K562 (cell line): ENCODE measurements around the gene HGS. TPM values are rescaled to one million over a fixed set of nuclear protein-coding genes. Genes with fewer than 3 reads are reported as not detected.
A peak's percentile ranks its signal among the peaks of the same experiment; 100 is the strongest.

Source experiments
- ATAC-seq: fragments of 200-7000 bp; cut with Tn5 transposase; 3 replicates; pipeline ENCODE4 v1.9.1; 2020; ENCODE audit warnings: moderate library complexity
- BruUV-seq: library from RNA; stranded (reverse); fragments of 400-500 nt; replicated peaks from 2 replicates; lab custom pipeline; 2021; lab: Mats Ljungman, UMichigan
- CTCF ChIA-PET: fragments of 300-600 bp; formaldehyde crosslinking; extraction: SDS; loops from one replicate; lab custom pipeline; 2021; ENCODE audit warnings: low intra/inter-chr PET ratio; lab: Yijun Ruan, JAX
- POLR2A ChIA-PET: fragments of 300-600, 350-650 bp; sonication (Branson Sonifier 250); formaldehyde crosslinking; extraction: SDS; loops from one replicate; lab custom pipeline; 2021; ENCODE audit warnings: antibody characterized with exemption, inconsistent platforms; lab: Yijun Ruan, JAX
- DNase-seq, 4 experiments: peaks; one replicate each; pipeline versions ENCODE4 v3.0.0 to v3.0.0-alpha.2; 2011 to 2018; ENCODE audit warnings: low spot score in 3 of 4, mixed read lengths in 3 of 4; ENCODE audit errors: extremely low read depth in 1 of 4
- FAIRE-seq: peaks from 2 replicates; lab custom pipeline; 2011; peaks lifted over from hg19 to GRCh38; lab: Jason Lieb, UNC
- H2AFZ ChIP-seq: 2 replicates; pipeline ENCODE4 v1.6.0; 2011; ENCODE audit warnings: low read depth, low read length, control low read depth, inconsistent platforms
- H3K27ac ChIP-seq: fragments of 200-600 bp; 3 replicates; pipeline ENCODE4 v1.8.0; 2011; ENCODE audit warnings: low read depth, mild to moderate bottlenecking, control low read depth, inconsistent platforms, low read length, moderate library complexity, mixed read lengths; ENCODE audit errors: extremely low read depth
- H3K27me3 ChIP-seq, 2 experiments: fragments of 300-600 bp in 1 of 2; 2 replicates in 1 of 2; 3 replicates in 1 of 2; pipeline versions ENCODE4 v1.6.0 to v1.8.0; 2011; ENCODE audit warnings: inconsistent platforms in 2 of 2, low read length in 2 of 2, mild to moderate bottlenecking in 1 of 2, mixed read lengths in 1 of 2, moderate library complexity in 1 of 2; ENCODE audit not compliant: control insufficient read depth in 2 of 2, insufficient read depth in 2 of 2
- H3K36me3 ChIP-seq: fragments of 300-600 bp; 3 replicates; pipeline ENCODE4 v1.8.0; 2011; ENCODE audit warnings: mild to moderate bottlenecking, low read length, inconsistent platforms; ENCODE audit not compliant: control insufficient read depth, insufficient read depth
- H3K4me1 ChIP-seq, 2 experiments: fragments of 200-600 bp in 1 of 2; replicated peaks in 1 of 2; 2 replicates in 1 of 2; 3 replicates in 1 of 2; pipeline versions ENCODE4 v1.5.1 to v1.8.0; 2011; ENCODE audit warnings: inconsistent platforms in 2 of 2, low read length in 2 of 2, mild to moderate bottlenecking in 1 of 2, mixed read lengths in 1 of 2, moderate library complexity in 1 of 2; ENCODE audit not compliant: control insufficient read depth in 2 of 2, insufficient read depth in 2 of 2
- H3K4me2 ChIP-seq: 2 replicates; pipeline ENCODE4 v1.6.1; 2011; ENCODE audit warnings: low read length, control low read depth, inconsistent platforms, mixed read lengths; ENCODE audit not compliant: insufficient read depth
- H3K4me3 ChIP-seq: fragments of 200-600 bp; sonication (generic), shearing (Covaris generic); 2 replicates; pipeline ENCODE4 v1.5.1; 2016; ENCODE audit warnings: control low read depth, inconsistent platforms
- H3K79me2 ChIP-seq: fragments of 200-600 bp; 3 replicates; pipeline ENCODE4 v1.8.0; 2011; ENCODE audit warnings: low read length, inconsistent platforms; ENCODE audit not compliant: control insufficient read depth, insufficient read depth
- H3K9ac ChIP-seq, 2 experiments: 2 replicates each; pipeline versions ENCODE4 v1.6.0 to v1.6.1; 2011; ENCODE audit warnings: low read depth in 2 of 2, low read length in 2 of 2, control low read depth in 1 of 2, inconsistent platforms in 1 of 2, mild to moderate bottlenecking in 1 of 2, mixed read lengths in 1 of 2; ENCODE audit not compliant: insufficient read depth in 1 of 2
- H3K9me1 ChIP-seq: one replicate; pipeline ENCODE4 v1.6.0; 2011; ENCODE audit warnings: inconsistent platforms, mild to moderate bottlenecking, low read length, moderate library complexity; ENCODE audit not compliant: control insufficient read depth, insufficient read depth
- H3K9me3 ChIP-seq: replicated peaks from 2 replicates; pipeline ENCODE4 v1.5.1; 2011; ENCODE audit warnings: low read depth, low read length, inconsistent platforms; ENCODE audit not compliant: control insufficient read depth, insufficient read depth
- H4K20me1 ChIP-seq: replicated peaks from 2 replicates; pipeline ENCODE4 v1.6.1; 2011; ENCODE audit warnings: low read length, inconsistent platforms, mixed read lengths; ENCODE audit not compliant: control insufficient read depth, insufficient read depth
- ARNT ChIP-seq, 2 experiments: fragments of 450-650 bp; IDR thresholded peaks; 2 replicates each; pipeline ENCODE4 v1.6.1; 2016; ENCODE audit warnings: mild to moderate bottlenecking in 1 of 2
- ATF6 ChIP-seq: sonication (generic); formaldehyde crosslinking; IDR thresholded peaks from 2 replicates; pipeline ENCODE4 v1.4.0; 2020; ENCODE audit warnings: mild to moderate bottlenecking, missing genetic modification reagents
- CREB1 ChIP-seq, 2 experiments: sonication (generic) in 1 of 2; formaldehyde crosslinking in 1 of 2; IDR thresholded peaks; 2 replicates each; pipeline versions ENCODE4 v1.6.1 to v1.8.0; 2012 to 2022; ENCODE audit warnings: inconsistent platforms in 1 of 2, mild to moderate bottlenecking in 1 of 2, missing genetic modification reagents in 1 of 2, moderate library complexity in 1 of 2
- ETS1 ChIP-seq: conservative IDR thresholded peaks from 2 replicates; pipeline ENCODE4 v1.6.1; 2011; ENCODE audit warnings: low read depth, mild to moderate bottlenecking, low read length; ENCODE audit not compliant: control insufficient read depth
- GTF2A2 ChIP-seq: IDR thresholded peaks from 2 replicates; pipeline ENCODE4 v1.6.1; 2016; ENCODE audit warnings: mild to moderate bottlenecking, missing genetic modification characterization, missing compliant biosample characterization
- GTF2E2 ChIP-seq: fragments of 200-800 bp; sonication (Bioruptor generic); IDR thresholded peaks from 2 replicates; pipeline ENCODE4 v1.6.1; 2016; ENCODE audit warnings: missing genetic modification characterization, missing compliant biosample characterization
- NCOA6 ChIP-seq: fragments of 450-650 bp; IDR thresholded peaks from 2 replicates; pipeline ENCODE4 v1.6.1; 2017; ENCODE audit warnings: mild to moderate bottlenecking
- NUFIP1 ChIP-seq: fragments of 450-650 bp; IDR thresholded peaks from 2 replicates; pipeline ENCODE4 v1.6.1; 2018; ENCODE audit not compliant: partially characterized antibody
- SIN3A ChIP-seq, 2 experiments: fragments of 150-350 bp in 1 of 2; IDR thresholded peaks; 2 replicates each; pipeline ENCODE4 v1.6.1; 2011 to 2016; ENCODE audit warnings: borderline replicate concordance in 2 of 2, low read depth in 2 of 2, low read length in 2 of 2, mild to moderate bottlenecking in 2 of 2, moderate library complexity in 2 of 2; ENCODE audit not compliant: control insufficient read depth in 1 of 2
- SIN3B ChIP-seq: fragments of 450-650 bp; IDR thresholded peaks from 2 replicates; pipeline ENCODE4 v1.6.1; 2017; ENCODE audit warnings: low read depth, mild to moderate bottlenecking, moderate library complexity
- SREBF2 ChIP-seq: sonication (generic); formaldehyde crosslinking; IDR thresholded peaks from 2 replicates; pipeline ENCODE4 v1.4.0; 2020; ENCODE audit warnings: mild to moderate bottlenecking, missing genetic modification reagents
- TRIM25 ChIP-seq: fragments of 450-650 bp; IDR thresholded peaks from 2 replicates; pipeline ENCODE4 v1.7.0; 2016; ENCODE audit warnings: borderline replicate concordance
- ZNF184 ChIP-seq: sonication (generic); formaldehyde crosslinking; IDR thresholded peaks from 2 replicates; pipeline ENCODE4 v1.5.0; 2020; ENCODE audit warnings: missing genetic modification reagents
- ZNF217 ChIP-seq: sonication (generic); formaldehyde crosslinking; IDR thresholded peaks from 2 replicates; pipeline ENCODE4 v1.8.0; 2022; ENCODE audit warnings: mild to moderate bottlenecking, missing genetic modification reagents
- ZNF23 ChIP-seq: fragments of 250-450 bp; sonication (Bioruptor Pico); IDR thresholded peaks from 2 replicates; pipeline ENCODE4 v1.4.0; 2020; ENCODE audit warnings: mild to moderate bottlenecking
- ZNF280A ChIP-seq: fragments of 450-650 bp; IDR thresholded peaks from 2 replicates; pipeline ENCODE4 v1.6.1; 2018; ENCODE audit warnings: mild to moderate bottlenecking, low read depth; ENCODE audit not compliant: partially characterized antibody
- WGBS: fragments of 100-300 bp; shearing (Covaris generic); methylation state at CpG from one replicate; pipeline ENCODE4 v1.1.6; 2016; ENCODE audit warnings: low coverage, mixed read lengths; ENCODE audit not compliant: insufficient coverage; ENCODE audit errors: missing lambda C conversion rate; 5-methylcytosine and 5-hydroxymethylcytosine counted together
- in situ Hi-C: fragments of 300-500 bp; cut with MboI; formaldehyde crosslinking; loops from 4 replicates; pipeline ENCODE4 v1.15.0; 2018; ENCODE audit warnings: inconsistent platforms, mixed read lengths
- intact Hi-C: fragments of 100-400 bp; cut with micrococcal nuclease; formaldehyde crosslinking; loops from 2 replicates; pipeline ENCODE4 v1.14.2; 2022
- polyA plus RNA-seq, 8 experiments: library from polyadenylated mRNA; depleted of rRNA in 4 of 8; stranded (reverse) in 5 of 8; unstranded in 3 of 8; fragments of >200 nt; fragmentation: Nextera tagmentation in 2 of 8; fragmentation: Illumina TruSeq in 1 of 8; extraction: Ambion mirVana in 2 of 8; extraction: Trizol in 1 of 8; gene quantifications; 2 replicates each; pipeline versions ENCODE4 v1.2.1 to v1.2.3, GENCODE V29; 2011 to 2014; ENCODE audit warnings: inconsistent platforms in 1 of 8, missing spikeins in 1 of 8
- total RNA-seq, 7 experiments: library from RNA; depleted of rRNA in 6 of 7; stranded (reverse); fragments of >200 nt in 6 of 7; fragmentation: Illumina TruSeq in 2 of 7; extraction: Trizol in 2 of 7; gene quantifications; 2 replicates each; pipeline versions ENCODE4 v1.2.1 to v1.2.3, GENCODE V29; 2011 to 2021; ENCODE audit warnings: low replicate concordance in 1 of 7

The HGS gene
- total and polyA plus RNA-seq, 9 of the 15 experiments (the other 6 are each of a cell fraction or from before 2014, with no cell fraction given): 3.9 to 176 (median 77.1) TPM

- 31% methylated on average over 5 of the region's 5 CpGs for WGBS
- ChIA-PET POLR2A (interaction anchor here (0.6 to 1.4 kb wide), 4 partner anchors 31 to 274 kb away, joined by 3 to 6 read pairs (median 4); partner anchors contain the start of gene CCDC137), CTCF (no interaction called here)
- Histone ChIP-seq H3K27ac (peak overlapping the region; percentile 87), H3K9me3 (no peaks in the 10 kb centered on the region), H3K4me1 (peaks cover 20 to 22% of the 10 kb centered on the region in 2 experiments; a peak in 4 of 5 replicates), H3K27me3 (no peaks in the 10 kb centered on the region), H2AFZ (no peak overlapping the region), H3K79me2 (peaks cover 63% of the 10 kb centered on the region), H3K9me1 (no peaks in the 10 kb centered on the region), H3K4me2 (peak overlapping the region; percentile 84), H4K20me1 (peaks cover 6% of the 10 kb centered on the region), H3K9ac (peak overlapping the region; percentile 89 to 94), H3K4me3 (peak overlapping the region; percentile 69), H3K36me3 (peaks cover 34% of the 10 kb centered on the region; the same call in 2 of the 3 replicates)
- in situ Hi-C loops: no loop called here
- TSS peak; percentile 74 for BruUV-seq
- ATAC-seq (peak; percentile 11; the same call in 2 of the 3 replicates), DNase-seq (peak in 1 of 4 experiments; percentile 26), FAIRE-seq (no peak)
- intact Hi-C loops: no loop called here
- TF ChIP-seq ARNT (IDR thresholded peaks at IDR 0.05) (no peak), ETS1 (no peak), GTF2E2 (tag) (no peak), NUFIP1 (no peak), ATF6 (CRISPR knock-in tag) (no peak), GTF2A2 (tag) (no peak), CREB1 (IDR thresholded peaks at IDR 0.05) (no peak), CREB1 (CRISPR knock-in tag; IDR thresholded peaks at IDR 0.05) (no peak), SIN3B (no peak), ZNF217 (CRISPR knock-in tag) (no peak), SREBF2 (0 out of 2 replicates have a peak, but pooled peaks have one; percentile 30), TRIM25 (no peak), SIN3A (IDR thresholded peaks at IDR 0.05; ENCODE audit: borderline replicate concordance in 2 of 2, control insufficient read depth in 1 of 2, low read depth in 2 of 2, low read length in 2 of 2) (no peak), NCOA6 (no peak), ZNF280A (no peak), ZNF23 (no peak), ZNF184 (no peak)
Measured at GRCh38 chr17:81635431-81635830, 48.4 kb upstream of the HGS start.
